ENCODE data around the gene EPDR1. TPM values are rescaled to one million over a fixed set of nuclear protein-coding genes. Genes with fewer than 3 reads are reported as not detected.

EPDR1 gene
- total RNA-seq: 10 to 100 TPM; 38.6 to 77.8 TPM

GRCh38 chr7:37920305-37920848, at the start of gene EPDR1:
Gene EPDR1, plus strand, starts transcription at chr7:37920640. Its CDS starts 300 bp downstream, at chr7:37920940.
- Histone ChIP-seq H3K27ac (peak within 1 kb of the TSS; percentile 85 to 88), H3K4me1 (replicated peaks) (peaks cover 9% of the 10 kb centered on the region), H3K36me3 (no peaks in the 10 kb centered on the region), H3K9me3 (no peaks in the 10 kb centered on the region), H3K27me3 (replicated peaks; ENCODE audit: insufficient read depth) (no peaks in the 10 kb centered on the region), H3K4me3 (peak within 1 kb of the TSS; percentile 64)
- no peak for TF ChIP-seq POLR2A (IDR thresholded peaks at IDR 0.05)
- TF ChIP-seq POLR2AphosphoS5 (IDR thresholded peaks at IDR 0.05): peak; percentile 55
- peak in 2 of 4 experiments; percentile 29 to 41 for TF ChIP-seq CTCF (IDR thresholded peaks at IDR 0.05)
- intact Hi-C loops (cut with DNase I): no loop called here
- WGBS: 14% methylated on average over 20 of the region's 22 CpGs
- DNase-seq (ENCODE audit: low spot score): peak; percentile 54

GRCh38 chr7:37882086-37882485, 38.4 kb upstream of the EPDR1 start:
- intact Hi-C loops (cut with DNase I): no loop called here
- TF ChIP-seq POLR2AphosphoS5 (IDR thresholded peaks at IDR 0.05): no peak
- no peak for TF ChIP-seq POLR2A (IDR thresholded peaks at IDR 0.05)
- TF ChIP-seq CTCF (IDR thresholded peaks at IDR 0.05): no peak
- Histone ChIP-seq H3K4me3 (no peak overlapping the region), H3K27me3 (replicated peaks; ENCODE audit: insufficient read depth) (no peaks in the 10 kb centered on the region), H3K4me1 (replicated peaks) (no peaks in the 10 kb centered on the region), H3K36me3 (no peaks in the 10 kb centered on the region), H3K27ac (no peak overlapping the region), H3K9me3 (no peaks in the 10 kb centered on the region)
- WGBS: 80% methylated on average over 6 of the region's 6 CpGs
- no peak for DNase-seq (ENCODE audit: low spot score)

GRCh38 chr7:37893359-37893758, 27.1 kb upstream of the EPDR1 start:
- no peak for DNase-seq (ENCODE audit: low spot score)
- Histone ChIP-seq H3K27ac (no peak overlapping the region), H3K36me3 (no peaks in the 10 kb centered on the region), H3K9me3 (no peaks in the 10 kb centered on the region), H3K4me3 (no peak overlapping the region), H3K27me3 (replicated peaks; ENCODE audit: insufficient read depth) (no peaks in the 10 kb centered on the region), H3K4me1 (replicated peaks) (no peaks in the 10 kb centered on the region)
- intact Hi-C loops (cut with DNase I): no loop called here
- TF ChIP-seq CTCF (IDR thresholded peaks at IDR 0.05): no peak
- no peak for TF ChIP-seq POLR2A (IDR thresholded peaks at IDR 0.05)
- TF ChIP-seq POLR2AphosphoS5 (IDR thresholded peaks at IDR 0.05): no peak

- no peaks in the 10 kb centered on the region for H3K4me1 ChIP-seq (replicated peaks)
- H3K9me3 ChIP-seq: no peaks in the 10 kb centered on the region
- intact Hi-C loops (cut with DNase I): no loop called here
- no peak for DNase-seq (ENCODE audit: low spot score)
- H3K27me3 ChIP-seq (replicated peaks; ENCODE audit: insufficient read depth): no peaks in the 10 kb centered on the region
- 87% methylated on average over 3 of the region's 3 CpGs for WGBS
- H3K27ac ChIP-seq: no peak overlapping the region
- TF ChIP-seq CTCF (IDR thresholded peaks at IDR 0.05): no peak
- no peak for TF ChIP-seq POLR2A (IDR thresholded peaks at IDR 0.05)
- no peak for TF ChIP-seq POLR2AphosphoS5 (IDR thresholded peaks at IDR 0.05)
- no peak overlapping the region for H3K4me3 ChIP-seq
- no peaks in the 10 kb centered on the region for H3K36me3 ChIP-seq
Observed at GRCh38 chr7:37894671-37895070, 25.8 kb upstream of the EPDR1 start.

GRCh38 chr7:37899712-37900247, 20.7 kb upstream of the EPDR1 start:
- Histone ChIP-seq H3K4me3 (no peak overlapping the region), H3K27me3 (replicated peaks; ENCODE audit: insufficient read depth) (no peaks in the 10 kb centered on the region), H3K4me1 (replicated peaks) (no peaks in the 10 kb centered on the region), H3K27ac (no peak overlapping the region), H3K9me3 (no peaks in the 10 kb centered on the region), H3K36me3 (no peaks in the 10 kb centered on the region)
- WGBS: 73% methylated on average over 3 of the region's 3 CpGs
- intact Hi-C loops (cut with DNase I): loop anchor here (2.0 to 5.0 kb wide), 2 partner anchors 208 to 323 kb away; no protein-coding TSS in a partner anchor
- TF ChIP-seq POLR2A (IDR thresholded peaks at IDR 0.05) (no peak), POLR2AphosphoS5 (IDR thresholded peaks at IDR 0.05) (no peak), CTCF (IDR thresholded peaks at IDR 0.05) (no peak)
- DNase-seq (ENCODE audit: low spot score): no peak
